DOHH2 (cell line): ENCODE measurements around the gene STEAP3.

Experiments used
- H3F3A ChIP-seq: fragments of 200-600 bp; sonication (generic), shearing (Covaris generic); 2 replicates; pipeline ENCODE4 v1.6.0; 2016; ENCODE audit warnings: antibody characterized with exemption, mild to moderate bottlenecking; ENCODE audit not compliant: control insufficient read depth, insufficient read depth
- H3K27ac ChIP-seq: fragments of 200-600 bp; sonication (generic); 2 replicates; pipeline ENCODE4 v1.5.1; 2014; ENCODE audit warnings: low read depth, mild to moderate bottlenecking, low read length, moderate library complexity
- H3K27me3 ChIP-seq: fragments of 200-600 bp; sonication (generic); 2 replicates; pipeline ENCODE4 v1.6.1; 2014; ENCODE audit warnings: mild to moderate bottlenecking, low read length, mixed read lengths; ENCODE audit not compliant: control insufficient read depth
- H3K36me3 ChIP-seq: fragments of 200-600 bp; sonication (generic); 2 replicates; pipeline ENCODE4 v1.6.1; 2014; ENCODE audit warnings: mild to moderate bottlenecking, low read length, moderate library complexity, mixed read lengths; ENCODE audit not compliant: control insufficient read depth
- H3K4me1 ChIP-seq: fragments of 200-600 bp; sonication (generic); 2 replicates; pipeline ENCODE4 v1.6.1; 2014; ENCODE audit warnings: mild to moderate bottlenecking, low read length, mixed read lengths; ENCODE audit not compliant: control insufficient read depth
- H3K4me2 ChIP-seq: fragments of 200-600 bp; sonication (generic); 2 replicates; pipeline ENCODE4 v1.6.0; 2014; ENCODE audit warnings: mild to moderate bottlenecking, low read length, moderate library complexity
- H3K4me3 ChIP-seq: fragments of 200-600 bp; sonication (generic); 2 replicates; pipeline ENCODE4 v1.5.1; 2014; ENCODE audit warnings: mild to moderate bottlenecking, low read length, mixed read lengths
- H3K79me2 ChIP-seq: fragments of 200-600 bp; sonication (generic); 2 replicates; pipeline ENCODE4 v1.6.1; 2014; ENCODE audit warnings: mild to moderate bottlenecking, low read length, mixed read lengths; ENCODE audit not compliant: control insufficient read depth
- H3K9me2 ChIP-seq: fragments of 200-600 bp; sonication (generic); replicated peaks from 2 replicates; pipeline ENCODE4 v1.6.1; 2014; ENCODE audit warnings: mild to moderate bottlenecking, low read length, mixed read lengths; ENCODE audit not compliant: control insufficient read depth
- H3K9me3 ChIP-seq: fragments of 200-600 bp; sonication (generic); 2 replicates; pipeline ENCODE4 v1.6.1; 2014; ENCODE audit warnings: antibody characterized with exemption, low read length, mixed read lengths; ENCODE audit not compliant: control insufficient read depth, insufficient read depth
- H4K20me1 ChIP-seq: fragments of 200-600 bp; sonication (generic); 2 replicates; pipeline ENCODE4 v1.6.0; 2014; ENCODE audit warnings: low read depth, mild to moderate bottlenecking, antibody characterized with exemption, low read length, moderate library complexity; ENCODE audit not compliant: control insufficient read depth, insufficient read depth
- CTCF ChIP-seq: fragments of 200-600 bp; sonication (generic); IDR thresholded peaks from one replicate; pipeline ENCODE4 v1.5.1; 2014; ENCODE audit warnings: antibody characterized with exemption, mild to moderate bottlenecking, low read depth, low read length; ENCODE audit not compliant: poor library complexity, severe bottlenecking
- EZH2phosphoT487 ChIP-seq: fragments of 200-600 bp; sonication (generic); IDR thresholded peaks from 2 replicates; pipeline ENCODE4 v1.6.1; 2017; ENCODE audit warnings: borderline replicate concordance, mild to moderate bottlenecking, antibody characterized with exemption, low read length, moderate library complexity, mixed read lengths

The STEAP3 gene

DNA sequence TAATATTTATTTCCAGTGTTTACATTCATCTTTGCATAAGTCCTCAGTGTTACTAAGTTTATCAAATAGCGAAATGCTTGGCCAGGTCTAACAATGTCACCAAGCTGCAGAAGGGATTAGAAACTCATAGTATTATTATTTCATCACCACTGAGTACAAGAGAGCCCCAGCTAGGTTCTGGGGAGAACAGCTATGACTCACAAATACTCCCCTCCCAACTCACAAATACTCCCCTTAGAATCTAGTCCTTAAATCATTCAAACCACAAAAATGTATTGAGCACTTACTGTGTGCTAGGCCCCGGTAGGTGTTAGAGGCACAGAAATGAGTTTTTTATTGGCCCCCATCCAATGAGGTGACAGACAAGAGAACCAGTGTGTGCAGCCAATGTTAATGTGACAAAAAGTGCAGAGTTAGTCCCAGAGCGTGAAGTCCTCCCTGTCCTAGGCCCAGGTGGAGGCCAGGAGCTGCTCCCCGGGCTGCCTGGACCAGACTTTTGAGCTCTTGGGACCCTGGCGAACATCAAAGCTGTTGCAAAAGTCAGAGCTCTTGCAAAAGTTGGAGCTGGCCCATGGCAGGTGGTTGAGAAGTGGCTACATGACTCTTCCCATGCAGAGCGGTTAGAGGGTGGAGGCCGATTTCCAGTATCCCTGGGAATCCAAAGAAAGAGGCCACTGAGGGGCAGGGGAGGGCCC is 9.8 kb downstream of the STEAP3 start:
- H3K4me1 ChIP-seq, result peaks cover 24% of the 10 kb centered on the region
- H3K79me2 ChIP-seq, result no peaks in the 10 kb centered on the region
- TF ChIP-seq EZH2phosphoT487 (no peak), CTCF (no peak)
- no peak overlapping the region for H3K4me3 ChIP-seq
- H3K36me3 ChIP-seq, result no peaks in the 10 kb centered on the region
- H3K9me3 ChIP-seq, result no peaks in the 10 kb centered on the region
- no peak overlapping the region for H3K4me2 ChIP-seq
- no peaks in the 10 kb centered on the region for H3F3A ChIP-seq
- peaks cover 12% of the 10 kb centered on the region for H3K27me3 ChIP-seq
- no peak overlapping the region for H3K27ac ChIP-seq
- H4K20me1 ChIP-seq, result peaks cover 4% of the 10 kb centered on the region; the same call in 1 of the 2 replicates
- H3K9me2 ChIP-seq, result no peaks in the 10 kb centered on the region

DNA sequence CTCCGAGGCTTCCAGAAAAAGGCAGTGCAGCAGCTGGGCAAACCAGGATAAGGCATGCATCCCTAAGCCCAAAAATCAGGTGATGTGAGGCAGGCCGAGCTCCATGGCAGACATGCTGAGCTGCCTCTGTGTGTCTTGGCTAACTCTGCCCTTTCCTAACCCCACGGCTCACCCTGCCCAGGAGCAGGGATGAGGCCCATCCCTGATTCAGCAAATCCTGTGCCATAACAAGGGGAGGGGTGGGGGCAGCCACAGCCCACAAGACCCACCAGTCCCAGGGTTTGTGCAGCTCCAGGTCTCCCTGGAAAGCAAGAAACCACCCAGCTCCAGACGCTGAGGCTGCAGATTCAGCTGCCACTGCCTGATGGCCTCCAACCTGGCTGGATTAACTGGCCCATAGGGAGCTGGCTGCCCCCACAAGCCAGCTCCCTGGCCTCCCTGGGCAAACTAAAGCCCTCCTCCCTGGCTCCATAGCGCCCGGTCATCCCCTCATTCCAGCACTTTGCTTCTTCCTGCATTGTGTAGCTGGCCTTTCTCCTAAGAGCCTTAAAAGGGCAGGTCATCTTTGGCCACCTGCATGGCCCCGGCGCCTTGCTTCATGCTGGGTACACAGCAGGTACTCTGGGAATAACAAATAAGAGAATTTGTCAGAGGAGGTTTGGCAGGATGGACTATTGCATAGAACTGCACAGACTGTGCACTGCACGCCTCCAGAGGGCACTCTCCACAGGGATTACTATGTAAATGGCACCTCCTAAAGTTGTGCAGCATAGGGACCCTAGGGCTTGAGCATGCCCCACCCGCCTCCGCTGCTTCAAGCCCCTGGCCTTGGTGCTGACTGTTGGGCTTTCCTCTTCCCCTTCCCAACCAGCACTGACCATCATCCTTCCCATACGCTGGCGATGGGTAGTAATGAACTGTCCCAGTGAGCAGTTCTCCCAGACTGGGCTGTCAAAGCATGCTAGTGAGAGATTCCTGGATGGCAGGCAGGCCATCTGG is 10.7 kb downstream of the STEAP3 start:
- Histone ChIP-seq H3K27me3 (peaks cover 12% of the 10 kb centered on the region), H3K9me3 (no peaks in the 10 kb centered on the region), H3K36me3 (no peaks in the 10 kb centered on the region), H3F3A (no peaks in the 10 kb centered on the region), H3K4me3 (no peak overlapping the region), H3K4me1 (peaks cover 28% of the 10 kb centered on the region), H3K9me2 (no peaks in the 10 kb centered on the region), H4K20me1 (peaks cover 4% of the 10 kb centered on the region; the same call in 1 of the 2 replicates), H3K4me2 (no peak overlapping the region), H3K79me2 (no peaks in the 10 kb centered on the region), H3K27ac (no peak overlapping the region)
- TF ChIP-seq EZH2phosphoT487, result no peak
- peak; percentile 74 for TF ChIP-seq CTCF

DNA sequence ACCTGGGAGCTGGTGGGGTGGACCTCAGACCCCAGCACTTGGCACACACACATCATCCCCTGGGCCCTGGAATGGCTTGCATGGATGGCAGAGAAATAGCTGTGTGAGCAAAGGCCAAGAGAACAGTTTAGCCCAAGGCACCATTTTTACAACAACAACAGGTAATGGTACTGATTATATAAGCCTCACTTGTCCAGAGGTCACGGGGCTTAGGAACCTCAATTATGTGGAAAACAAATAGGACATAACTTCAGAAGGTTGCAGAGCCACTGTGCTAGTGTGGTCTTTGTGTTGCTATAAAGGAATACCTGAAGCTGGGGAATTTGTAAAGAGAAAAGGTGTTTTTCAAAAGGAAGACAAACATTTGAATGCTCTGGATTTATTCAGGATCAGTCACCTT is 13.2 kb downstream of the STEAP3 start:
- Histone ChIP-seq H3K4me1 (peaks cover 28% of the 10 kb centered on the region), H3K36me3 (no peaks in the 10 kb centered on the region), H3F3A (no peaks in the 10 kb centered on the region), H3K9me2 (no peaks in the 10 kb centered on the region), H3K27ac (no peak overlapping the region), H4K20me1 (peaks cover 4% of the 10 kb centered on the region; the same call in 1 of the 2 replicates), H3K27me3 (peaks cover 12% of the 10 kb centered on the region), H3K9me3 (no peaks in the 10 kb centered on the region), H3K4me2 (no peak overlapping the region), H3K79me2 (no peaks in the 10 kb centered on the region), H3K4me3 (no peak overlapping the region)
- no peak for TF ChIP-seq EZH2phosphoT487
- TF ChIP-seq CTCF, result no peak
